ENCODE measurements around the gene C16orf95.

DNA sequence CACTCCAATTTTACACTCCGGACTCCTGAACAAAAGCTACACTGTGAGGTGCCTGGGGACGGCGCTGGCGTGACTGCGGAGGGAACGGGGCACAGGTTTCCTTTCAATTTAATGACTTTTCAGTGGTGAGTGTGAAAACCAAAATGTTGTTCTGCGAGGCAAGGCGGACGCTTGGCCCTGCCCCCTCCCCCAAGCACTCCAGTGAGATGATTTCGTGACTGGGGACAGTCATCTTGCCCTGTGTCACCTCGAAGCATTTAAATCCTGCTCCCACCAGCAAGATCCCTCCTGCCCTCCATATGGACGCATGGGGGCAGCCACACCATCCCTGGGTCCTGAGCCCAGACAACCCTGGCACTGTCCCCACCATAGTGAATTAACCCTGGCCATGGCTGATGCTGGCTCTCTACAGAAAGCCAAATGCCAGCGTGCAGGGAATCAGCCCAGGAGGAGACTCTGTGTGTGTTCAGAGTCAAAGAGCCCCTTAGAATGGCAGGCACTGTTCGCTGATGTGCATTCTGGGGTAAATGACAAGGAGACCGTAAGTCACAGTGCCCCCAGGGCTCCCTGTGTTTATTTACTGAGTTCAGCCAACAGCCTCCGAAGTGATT, 41.0 kb downstream of the C16orf95 start:
- TF ChIP-seq, protein P1, sequence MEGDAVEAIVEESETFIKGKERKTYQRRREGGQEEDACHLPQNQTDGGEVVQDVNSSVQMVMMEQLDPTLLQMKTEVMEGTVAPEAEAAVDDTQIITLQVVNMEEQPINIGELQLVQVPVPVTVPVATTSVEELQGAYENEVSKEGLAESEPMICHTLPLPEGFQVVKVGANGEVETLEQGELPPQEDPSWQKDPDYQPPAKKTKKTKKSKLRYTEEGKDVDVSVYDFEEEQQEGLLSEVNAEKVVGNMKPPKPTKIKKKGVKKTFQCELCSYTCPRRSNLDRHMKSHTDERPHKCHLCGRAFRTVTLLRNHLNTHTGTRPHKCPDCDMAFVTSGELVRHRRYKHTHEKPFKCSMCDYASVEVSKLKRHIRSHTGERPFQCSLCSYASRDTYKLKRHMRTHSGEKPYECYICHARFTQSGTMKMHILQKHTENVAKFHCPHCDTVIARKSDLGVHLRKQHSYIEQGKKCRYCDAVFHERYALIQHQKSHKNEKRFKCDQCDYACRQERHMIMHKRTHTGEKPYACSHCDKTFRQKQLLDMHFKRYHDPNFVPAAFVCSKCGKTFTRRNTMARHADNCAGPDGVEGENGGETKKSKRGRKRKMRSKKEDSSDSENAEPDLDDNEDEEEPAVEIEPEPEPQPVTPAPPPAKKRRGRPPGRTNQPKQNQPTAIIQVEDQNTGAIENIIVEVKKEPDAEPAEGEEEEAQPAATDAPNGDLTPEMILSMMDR (IDR thresholded peaks at IDR 0.05; ENCODE audit: low read depth, low read length): no peak
- no peak for TF ChIP-seq EZH2phosphoT487 (IDR thresholded peaks at IDR 0.05; ENCODE audit: low read depth)

Data from OCI-LY3 (cell line).